ENCODE measurements around the gene CKS1B. TPM values are rescaled to one million over a fixed set of nuclear protein-coding genes. Genes with fewer than 3 reads are reported as not detected.

Gene CKS1B
- total RNA-seq, 1 experiment from 2014 or later: 192 TPM

DNA sequence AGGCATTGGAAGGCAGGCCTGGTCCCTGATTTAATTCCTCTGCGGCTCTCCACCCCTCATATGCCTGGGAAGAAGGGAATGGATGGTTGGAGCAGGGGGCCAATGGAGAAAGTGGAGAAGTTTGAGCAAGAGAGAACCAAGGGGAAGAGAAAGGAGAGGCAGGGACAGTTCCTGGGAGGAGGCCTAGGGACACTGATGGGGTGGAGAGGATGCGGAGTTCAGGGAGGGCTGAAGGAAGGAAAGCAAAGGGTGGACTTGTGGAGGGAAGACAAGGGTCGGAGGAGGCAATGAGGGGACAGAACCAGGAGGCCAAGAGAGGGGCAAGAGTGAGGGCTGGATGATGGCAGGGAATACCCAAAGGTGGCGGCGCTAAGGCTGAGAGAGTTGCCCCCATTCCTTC, 35.3 kb downstream of the CKS1B start:
- in situ Hi-C loops (cut with HindIII; ENCODE audit: low sequenced_read_pairs): no loop called here
- DNase-seq (ENCODE audit: low spot score): no peak

DNA sequence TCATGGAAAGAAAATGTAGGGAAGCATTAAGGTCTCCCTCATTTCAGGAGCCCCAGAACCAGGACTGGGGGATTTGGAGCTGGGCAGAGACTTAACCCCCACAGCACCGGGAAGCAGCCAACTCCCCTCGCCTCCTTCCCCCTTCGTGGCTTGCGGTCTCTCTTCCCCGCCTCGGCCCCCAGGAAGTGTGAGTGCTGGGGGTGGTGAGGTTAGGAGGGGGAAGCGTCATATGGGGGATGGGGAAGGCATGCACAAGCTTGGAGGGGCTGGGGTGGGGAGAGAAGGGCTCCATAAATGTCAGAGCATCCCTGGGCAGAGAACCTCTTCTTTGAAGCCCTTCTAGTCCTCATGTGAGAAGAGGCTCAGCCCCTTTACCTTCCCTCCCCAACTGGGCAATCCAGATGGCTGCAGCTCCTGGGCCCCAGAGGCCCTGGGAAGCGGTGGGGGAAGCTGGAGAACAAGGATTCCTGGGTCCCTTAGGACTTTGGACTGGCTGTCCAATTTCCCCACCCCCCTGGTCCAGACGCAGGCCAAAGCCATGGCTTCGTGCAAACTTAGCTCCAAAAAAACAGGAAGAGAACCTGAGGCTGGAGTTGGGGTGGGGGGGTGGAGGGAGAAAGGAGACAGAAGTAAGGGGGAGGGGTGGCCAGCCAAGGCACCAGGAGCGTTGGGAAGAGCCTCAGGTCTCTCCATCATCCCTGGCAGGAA, 35.9 kb downstream of the CKS1B start:
- DNase-seq (ENCODE audit: low spot score): no peak
- in situ Hi-C loops (cut with HindIII; ENCODE audit: low sequenced_read_pairs): no loop called here

DNA sequence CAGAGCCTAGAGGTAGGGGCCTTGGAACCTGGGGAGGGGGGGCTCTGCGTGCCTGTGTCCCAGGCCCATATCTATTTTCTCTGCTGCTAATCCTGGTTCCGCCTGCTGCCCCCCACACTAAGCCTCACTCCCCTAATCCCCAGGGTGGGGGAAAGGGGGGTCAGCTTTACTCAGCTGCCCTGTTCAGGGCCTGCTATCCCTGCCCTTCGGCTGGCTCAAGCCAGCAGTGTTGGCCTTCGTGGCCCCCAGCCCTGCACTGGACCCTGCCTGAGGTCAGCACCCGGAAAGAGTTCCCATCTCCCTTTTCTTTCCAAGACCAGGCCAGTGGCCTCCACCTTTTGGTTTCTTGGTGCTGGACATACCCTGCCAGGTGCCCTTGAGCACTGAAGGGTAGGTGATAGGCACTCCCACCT, 36.5 kb downstream of the CKS1B start:
- DNase-seq (ENCODE audit: low spot score): no peak

DNA sequence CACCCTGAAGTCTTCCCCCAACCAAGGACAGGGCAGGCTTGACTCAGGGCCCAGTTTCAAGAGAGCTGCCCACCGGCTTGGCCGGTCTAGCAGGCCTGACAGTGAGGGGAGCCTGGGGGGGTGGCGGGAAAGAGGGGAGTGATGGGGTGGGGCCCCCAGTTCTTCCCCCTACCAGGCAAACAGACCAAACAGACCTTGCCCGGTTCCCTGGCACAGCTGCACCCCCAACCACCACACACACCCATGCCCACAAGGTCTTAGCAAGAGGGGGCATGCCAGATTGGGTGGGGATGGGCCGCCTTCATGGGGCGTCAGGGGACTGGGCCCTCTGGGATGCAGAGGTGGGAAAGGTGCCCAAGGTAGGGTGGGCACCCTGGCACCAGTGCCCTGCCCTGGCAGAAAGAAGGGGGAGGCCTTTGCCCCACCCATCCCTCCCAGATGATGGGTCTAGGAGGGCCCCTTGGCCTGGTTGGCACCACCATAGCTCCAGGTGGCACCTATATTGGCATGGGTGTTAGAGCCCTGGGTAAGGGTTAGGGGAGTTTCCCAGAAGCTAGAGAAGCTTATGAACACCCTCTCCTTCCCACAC, 37.0 kb downstream of the CKS1B start:
- in situ Hi-C loops (cut with HindIII; ENCODE audit: low sequenced_read_pairs): no loop called here
- no peak for DNase-seq (ENCODE audit: low spot score)

More for the DNA sequence above, 36.5 kb downstream of the CKS1B start:
- in situ Hi-C loops (cut with HindIII; ENCODE audit: low sequenced_read_pairs): no loop called here

DNA sequence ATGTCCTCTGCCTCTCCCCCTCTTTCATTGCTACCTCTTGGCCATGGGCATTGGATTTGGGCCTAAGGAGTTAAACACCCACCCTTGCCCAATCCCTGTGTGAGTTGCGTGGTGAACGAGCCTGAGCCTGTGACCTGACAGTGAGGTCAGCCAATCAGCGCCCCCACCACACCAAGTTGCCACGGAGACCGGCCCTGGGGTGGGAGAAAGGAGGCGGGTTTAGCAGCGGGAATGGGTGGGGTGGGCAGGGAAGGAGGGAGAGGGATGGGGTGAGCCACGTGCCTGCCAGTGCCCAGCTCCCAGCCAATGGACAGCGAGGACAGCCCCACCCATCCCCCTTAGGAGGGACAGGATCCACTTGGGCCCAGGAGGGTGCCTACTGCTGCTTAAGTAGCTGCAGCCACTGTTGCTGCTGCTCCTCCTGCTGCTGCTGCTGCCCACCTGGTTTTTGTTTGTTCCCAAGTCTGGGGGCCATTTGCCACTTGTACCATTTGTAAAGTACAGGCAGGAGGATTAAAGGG, 37.6 kb downstream of the CKS1B start:
- DNase-seq (ENCODE audit: low spot score): peak; percentile 77
- in situ Hi-C loops (cut with HindIII; ENCODE audit: low sequenced_read_pairs): no loop called here

DNA sequence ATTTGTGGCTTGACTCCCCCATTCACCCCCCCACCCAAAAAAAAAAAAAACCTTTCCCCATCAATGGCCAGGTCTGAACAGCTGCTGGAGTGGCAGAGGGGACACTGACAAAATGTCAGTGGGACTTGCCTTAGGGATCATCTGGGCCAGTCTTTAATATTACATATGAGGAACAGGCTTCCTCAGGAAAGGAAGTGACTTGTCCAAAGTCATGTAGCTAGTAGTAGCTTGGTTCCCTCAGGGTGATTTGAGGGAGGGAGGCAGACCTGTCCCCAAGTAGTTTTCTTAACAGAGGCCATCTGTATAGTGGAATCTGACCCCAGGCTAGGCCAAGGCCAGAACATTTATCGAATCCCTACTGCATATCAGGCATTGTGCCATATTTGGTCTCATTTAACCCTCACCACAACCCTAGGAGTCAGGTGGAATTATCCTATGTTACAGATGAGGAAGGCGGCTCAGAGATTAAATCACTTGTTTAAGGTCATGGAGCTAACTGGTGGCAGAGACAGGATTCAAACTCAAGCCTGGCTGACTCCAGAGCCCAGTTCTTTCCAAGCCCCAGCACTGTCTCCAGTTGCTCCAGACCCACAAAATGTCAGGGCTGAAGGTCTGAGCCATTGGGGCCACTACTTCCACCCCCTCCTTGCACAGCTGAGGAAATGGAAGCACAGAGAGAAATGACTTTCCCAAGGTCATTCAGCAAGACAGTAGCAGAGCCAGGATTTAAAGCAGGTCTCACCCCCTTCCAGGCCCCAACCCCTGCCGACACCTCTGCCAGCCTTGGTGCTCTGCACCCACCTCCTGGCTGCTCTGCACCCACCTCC, 38.5 kb downstream of the CKS1B start:
- in situ Hi-C loops (cut with HindIII; ENCODE audit: low sequenced_read_pairs): no loop called here
- no peak for DNase-seq (ENCODE audit: low spot score)

DNA sequence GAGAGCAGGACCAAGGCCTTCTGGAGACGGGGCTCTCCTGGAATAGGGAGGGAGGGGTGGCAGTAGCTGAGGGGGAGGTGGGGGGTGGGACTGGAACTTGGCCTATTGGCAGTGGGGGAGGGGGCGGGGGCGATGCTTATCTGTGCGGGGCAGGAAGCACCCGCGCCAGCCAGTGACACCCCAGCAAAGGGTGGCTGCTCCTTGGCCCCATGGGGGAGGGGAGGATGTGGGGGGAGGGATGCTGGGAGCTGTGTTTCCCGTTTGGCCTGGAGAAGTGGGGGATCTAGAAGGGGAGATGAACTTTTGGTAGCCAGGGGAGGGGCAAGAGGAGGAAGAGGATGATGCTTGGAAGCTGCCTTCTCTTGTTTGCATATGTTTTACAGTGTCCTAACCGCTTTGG, 39.2 kb downstream of the CKS1B start:
- no peak for DNase-seq (ENCODE audit: low spot score)
- in situ Hi-C loops (cut with HindIII; ENCODE audit: low sequenced_read_pairs): no loop called here

DNA sequence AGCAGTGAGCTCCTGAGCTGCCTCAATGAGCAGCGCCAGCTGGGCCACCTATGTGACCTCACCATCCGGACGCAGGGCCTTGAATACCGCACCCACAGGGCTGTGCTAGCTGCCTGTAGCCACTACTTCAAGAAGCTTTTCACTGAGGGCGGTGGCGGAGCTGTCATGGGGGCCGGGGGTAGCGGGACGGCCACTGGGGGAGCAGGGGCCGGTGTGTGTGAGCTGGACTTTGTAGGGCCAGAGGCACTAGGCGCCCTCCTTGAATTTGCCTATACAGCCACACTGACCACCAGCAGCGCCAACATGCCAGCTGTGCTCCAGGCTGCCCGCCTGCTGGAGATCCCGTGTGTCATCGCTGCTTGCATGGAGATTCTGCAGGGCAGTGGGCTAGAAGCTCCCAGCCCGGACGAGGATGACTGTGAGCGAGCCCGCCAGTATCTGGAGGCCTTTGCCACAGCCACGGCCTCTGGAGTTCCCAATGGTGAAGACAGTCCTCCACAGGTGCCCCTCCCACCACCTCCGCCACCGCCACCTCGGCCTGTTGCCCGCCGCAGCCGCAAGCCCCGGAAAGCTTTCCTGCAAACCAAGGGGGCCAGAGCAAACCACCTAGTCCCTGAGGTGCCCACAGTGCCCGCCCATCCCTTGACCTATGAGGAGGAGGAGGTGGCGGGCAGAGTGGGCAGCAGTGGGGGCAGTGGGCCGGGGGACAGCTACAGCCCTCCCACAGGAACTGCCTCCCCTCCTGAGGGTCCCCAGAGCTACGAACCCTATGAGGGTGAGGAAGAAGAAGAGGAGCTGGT, 40.4 kb downstream of the CKS1B start:
- DNase-seq (ENCODE audit: low spot score): no peak
- in situ Hi-C loops (cut with HindIII; ENCODE audit: low sequenced_read_pairs): no loop called here

DNA sequence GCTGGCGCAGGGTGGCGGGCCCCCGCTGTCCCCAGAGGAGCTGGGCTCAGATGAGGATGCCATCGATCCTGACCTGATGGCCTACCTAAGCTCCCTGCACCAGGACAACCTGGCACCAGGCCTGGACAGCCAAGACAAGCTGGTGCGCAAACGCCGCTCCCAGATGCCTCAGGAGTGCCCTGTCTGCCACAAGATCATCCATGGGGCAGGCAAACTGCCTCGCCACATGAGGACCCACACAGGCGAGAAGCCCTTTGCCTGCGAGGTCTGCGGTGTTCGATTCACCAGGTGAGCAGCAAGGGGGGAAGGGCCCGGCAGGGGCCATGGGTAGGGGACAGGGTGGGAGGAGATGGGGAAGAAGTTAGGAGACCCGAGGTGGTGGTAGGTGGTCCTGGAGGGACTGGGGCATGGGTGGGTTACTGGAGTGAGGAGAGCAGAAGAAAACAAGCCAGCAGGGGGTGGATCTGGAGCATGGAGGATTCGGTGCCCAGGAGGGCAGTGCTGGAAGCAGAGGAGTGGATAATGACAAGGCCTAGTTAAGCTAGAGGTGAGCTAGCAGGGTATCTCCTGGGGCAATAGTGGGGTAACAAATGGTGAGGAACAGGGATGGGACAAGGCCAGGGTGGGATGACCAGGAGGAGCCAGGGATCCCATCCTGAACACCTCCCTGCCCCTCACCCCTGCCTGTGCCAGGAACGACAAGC, 41.2 kb downstream of the CKS1B start:
- in situ Hi-C loops (cut with HindIII; ENCODE audit: low sequenced_read_pairs): no loop called here
- no peak for DNase-seq (ENCODE audit: low spot score)

DNA sequence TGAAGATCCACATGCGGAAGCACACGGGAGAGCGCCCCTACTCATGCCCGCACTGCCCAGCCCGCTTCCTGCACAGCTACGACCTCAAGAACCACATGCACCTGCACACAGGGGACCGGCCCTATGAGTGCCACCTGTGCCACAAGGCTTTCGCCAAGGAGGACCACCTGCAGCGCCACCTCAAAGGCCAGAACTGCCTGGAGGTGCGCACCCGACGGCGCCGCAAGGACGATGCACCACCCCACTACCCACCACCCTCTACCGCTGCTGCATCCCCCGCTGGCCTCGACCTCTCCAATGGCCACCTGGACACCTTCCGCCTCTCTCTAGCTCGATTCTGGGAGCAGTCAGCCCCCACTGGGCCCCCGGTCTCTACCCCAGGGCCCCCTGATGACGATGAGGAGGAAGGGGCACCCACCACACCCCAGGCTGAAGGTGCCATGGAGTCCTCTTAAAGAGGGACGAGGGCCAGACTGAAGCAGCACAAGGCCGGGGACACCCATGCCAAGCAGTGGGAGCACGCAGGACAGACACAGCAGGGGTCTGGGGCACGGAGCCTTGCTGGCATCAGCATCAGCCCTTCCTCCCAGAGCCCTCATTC, 41.9 kb downstream of the CKS1B start:
- in situ Hi-C loops (cut with HindIII; ENCODE audit: low sequenced_read_pairs): no loop called here
- no peak for DNase-seq (ENCODE audit: low spot score)

DNA sequence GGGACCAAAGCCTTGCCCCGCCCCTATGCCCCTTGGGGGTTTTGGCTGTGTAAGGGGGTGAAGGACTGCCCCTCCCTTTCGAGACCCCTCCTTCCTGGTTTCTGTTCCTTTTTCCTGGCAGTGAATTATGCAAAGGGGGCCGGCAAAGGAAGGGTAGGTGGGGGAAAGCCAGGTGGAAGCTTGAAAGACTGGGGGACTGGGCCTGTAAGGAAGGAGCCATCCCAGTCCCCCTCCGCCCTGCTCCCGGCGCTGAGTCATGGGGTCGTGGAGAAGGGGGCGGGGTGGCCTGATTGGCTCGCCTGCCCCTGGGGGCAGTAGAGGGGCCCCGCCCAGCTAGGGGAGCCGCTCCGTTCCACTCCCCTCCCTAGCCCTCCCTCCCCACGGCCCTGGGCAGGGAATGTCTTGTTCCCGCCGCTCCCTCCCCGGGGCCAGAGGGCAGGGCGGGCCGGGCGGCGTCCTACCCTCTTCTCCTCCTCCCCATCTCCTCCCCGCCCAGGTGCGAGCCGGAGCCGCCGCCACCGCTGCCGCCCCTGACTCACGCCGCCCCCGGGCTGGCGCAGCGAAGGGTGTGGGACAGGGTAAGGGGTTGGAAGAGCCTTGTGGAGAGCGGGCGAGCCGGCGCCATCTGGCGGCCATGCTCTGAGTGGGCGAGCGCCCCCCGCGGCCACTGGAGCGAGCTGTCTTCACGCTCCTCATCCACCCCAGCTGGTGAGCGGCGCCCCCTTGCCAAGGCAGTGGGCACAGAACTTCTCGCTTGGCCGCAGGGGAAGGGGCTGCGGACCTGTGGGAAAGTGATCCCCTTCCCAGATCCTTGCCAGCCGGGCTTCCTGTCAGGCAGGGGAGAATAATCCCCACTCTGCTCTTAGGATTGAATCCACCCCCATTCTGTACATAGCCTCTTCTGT, 42.8 kb downstream of the CKS1B start:
- peak; percentile 81 for DNase-seq (ENCODE audit: low spot score)
- in situ Hi-C loops (cut with HindIII; ENCODE audit: low sequenced_read_pairs): no loop called here

DNA sequence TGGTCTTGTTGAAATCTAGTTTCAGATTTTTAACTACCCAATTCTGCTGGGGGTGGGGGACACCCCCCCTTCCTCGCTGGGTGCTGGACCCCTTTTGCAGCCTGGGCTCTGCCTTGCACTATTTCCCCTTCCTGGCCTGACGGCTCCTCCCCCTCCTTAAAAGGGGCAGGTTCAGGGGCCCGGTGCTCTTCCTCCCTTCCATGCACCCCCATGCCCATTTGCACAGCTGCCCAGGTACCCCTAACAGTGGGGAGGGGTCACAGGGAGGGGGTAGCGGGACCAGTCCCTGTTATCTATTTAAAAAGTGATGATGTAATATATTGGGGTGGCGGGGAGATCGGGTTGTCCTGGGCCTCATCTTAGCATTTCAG, 43.5 kb downstream of the CKS1B start:
- in situ Hi-C loops (cut with HindIII; ENCODE audit: low sequenced_read_pairs): no loop called here
- no peak for DNase-seq (ENCODE audit: low spot score)

DNA sequence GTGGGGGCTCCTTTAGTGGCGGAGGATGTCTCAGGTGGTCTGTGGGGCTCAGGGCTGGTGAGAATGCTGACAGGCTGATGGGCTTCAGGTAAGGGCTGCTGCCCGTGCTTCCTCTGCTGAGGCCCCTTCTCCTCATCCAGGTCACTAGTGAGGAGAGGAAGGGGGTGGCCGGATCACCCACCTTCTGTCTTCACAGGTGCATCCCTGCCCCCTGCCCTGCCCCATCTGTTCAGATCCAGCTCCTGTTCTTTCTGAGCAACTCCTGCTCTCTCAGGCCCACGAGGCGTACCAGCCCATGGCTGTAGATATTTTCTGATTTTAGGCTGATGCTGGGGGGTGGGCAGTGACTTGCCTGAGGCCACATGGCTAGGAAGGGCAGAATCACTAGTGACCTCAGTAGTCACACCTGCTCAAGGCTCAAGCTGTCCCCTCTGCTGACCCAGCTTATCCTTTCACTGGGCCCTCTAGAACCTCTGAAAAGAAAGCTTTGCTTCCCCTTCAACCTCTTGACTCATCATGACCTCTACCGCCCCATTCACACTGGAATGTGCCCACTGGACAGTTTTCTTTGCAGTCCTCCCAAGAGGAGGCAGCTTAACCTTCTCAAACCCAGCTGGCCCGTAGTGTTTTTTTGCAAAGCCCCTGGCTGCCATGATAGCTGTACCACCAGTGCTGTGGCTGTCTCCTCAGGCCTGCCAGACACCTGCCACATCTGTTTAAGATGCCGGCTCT, 44.3 kb downstream of the CKS1B start:
- in situ Hi-C loops (cut with HindIII; ENCODE audit: low sequenced_read_pairs): no loop called here

DNA sequence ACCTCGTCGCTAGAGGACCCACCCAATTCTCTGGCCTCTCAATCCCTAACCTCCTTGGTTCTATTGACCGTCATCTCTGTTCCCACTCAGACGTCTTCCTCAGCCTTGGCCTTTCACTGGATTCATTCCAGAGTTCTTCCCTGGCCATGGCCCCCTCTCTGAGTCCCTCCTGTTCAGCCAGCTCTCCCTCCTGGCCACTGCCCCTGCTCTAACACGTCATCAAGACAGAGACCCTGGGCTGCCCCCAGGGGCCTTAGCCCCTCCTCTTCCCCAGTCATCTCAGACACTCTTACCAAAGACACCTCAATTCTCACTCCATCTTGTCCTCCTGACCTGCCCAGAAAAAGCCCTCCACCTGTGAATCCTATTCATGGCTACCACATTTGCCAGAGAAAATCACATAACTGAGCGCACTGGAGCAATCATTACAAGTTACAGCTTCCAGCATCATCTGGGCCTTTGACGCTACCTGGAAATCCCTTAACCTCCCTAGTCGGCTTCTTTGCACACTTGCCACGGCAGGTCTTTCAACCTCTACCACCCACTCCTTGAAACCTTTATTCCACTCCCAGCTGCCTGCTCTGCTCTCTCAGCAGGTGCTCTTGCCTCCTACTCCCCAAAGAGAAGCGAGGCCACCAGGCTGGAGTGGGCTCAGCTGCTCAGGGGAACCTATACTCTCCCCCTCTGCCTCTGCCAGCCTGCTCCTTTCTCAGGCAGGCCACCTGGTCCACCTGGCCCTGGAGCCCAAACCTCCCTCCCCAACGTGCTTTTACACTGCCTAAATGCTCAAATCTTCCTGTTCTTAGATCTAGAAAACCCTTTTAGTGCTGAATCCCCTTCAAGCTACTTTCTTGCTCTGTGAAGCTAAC, 45.1 kb downstream of the CKS1B start:
- in situ Hi-C loops (cut with HindIII; ENCODE audit: low sequenced_read_pairs): no loop called here
- no peak for DNase-seq (ENCODE audit: low spot score)

More for the DNA sequence above, 44.3 kb downstream of the CKS1B start:
- DNase-seq (ENCODE audit: low spot score): peak; percentile 44

DNA sequence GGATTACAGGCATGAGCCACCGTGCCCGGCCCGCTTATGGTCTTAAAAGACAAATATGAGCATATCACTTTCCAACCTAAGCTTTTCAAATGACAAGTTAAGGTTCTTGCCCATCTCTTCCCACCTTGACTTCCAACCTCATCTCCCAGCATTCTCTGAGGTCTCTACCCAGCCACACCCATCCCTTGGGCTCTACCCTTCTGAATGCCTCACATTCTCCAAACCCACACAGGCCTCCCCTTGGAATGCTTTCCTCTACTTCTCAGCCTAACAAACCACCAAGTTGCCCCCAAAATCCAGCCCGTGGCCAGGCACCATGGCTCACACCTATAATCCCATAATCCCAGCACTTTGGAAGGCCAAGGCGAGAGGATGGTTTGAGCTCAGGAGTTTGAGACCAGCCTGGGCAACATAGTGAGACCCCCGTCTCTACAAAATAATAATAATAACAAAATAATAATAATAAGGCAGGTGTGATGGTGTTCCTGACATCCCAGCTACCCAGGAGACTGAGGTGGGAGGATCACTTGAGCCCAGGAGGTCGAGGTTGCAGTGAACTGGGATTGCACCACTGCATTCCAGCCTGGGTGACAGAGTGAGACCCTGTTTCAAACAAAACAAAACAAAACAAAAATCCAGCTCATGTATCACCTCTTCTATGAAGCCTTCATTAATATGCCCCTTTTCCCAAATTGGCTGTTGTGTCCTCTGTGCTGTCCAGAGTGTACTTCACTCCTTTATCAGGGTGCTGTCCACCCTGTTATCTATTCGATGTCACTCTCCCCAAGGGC, 47.9 kb downstream of the CKS1B start:
- no peak for DNase-seq (ENCODE audit: low spot score)
- in situ Hi-C loops (cut with HindIII; ENCODE audit: low sequenced_read_pairs): no loop called here

All from G401 (cell line).